HG03565 (cell line): ENCODE data around the gene CACNA2D2.

Source experiments
- ATAC-seq: cut with Tn5 transposase; IDR thresholded peaks from one replicate; pipeline ENCODE4 v1.9.1; 2021; ENCODE audit warnings: mild to moderate bottlenecking, moderate library complexity; ENCODE audit not compliant: unreplicated experiment

Gene CACNA2D2

GRCh38 chr3:50405249-50405648, 98.2 kb downstream of the CACNA2D2 start:
- no peak for ATAC-seq

GRCh38 chr3:50401978-50402595, 101.3 kb downstream of the CACNA2D2 start:
- ATAC-seq: no peak

DNA sequence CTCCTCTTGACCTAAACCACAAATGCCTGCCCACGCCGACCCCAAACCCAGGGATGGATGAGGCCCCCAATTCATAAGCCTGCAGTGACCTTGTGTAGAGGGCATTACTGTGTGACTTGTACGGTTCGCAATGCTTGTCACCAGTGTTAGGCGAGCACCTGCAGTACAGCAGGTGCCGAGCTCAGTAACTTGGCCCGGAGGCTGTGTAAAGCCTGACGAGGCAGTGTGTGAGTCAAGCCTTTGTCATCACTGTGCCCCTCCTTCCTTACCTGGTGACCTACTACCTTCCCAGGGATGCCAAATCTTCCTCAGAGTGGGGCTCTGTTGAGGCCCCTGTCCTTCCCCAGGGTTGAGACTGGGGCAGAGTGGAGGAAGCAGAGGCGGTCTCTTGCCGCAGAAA, 106.9 kb downstream of the CACNA2D2 start:
- ATAC-seq: no peak

GRCh38 chr3:50395070-50395860, 108.2 kb downstream of the CACNA2D2 start:
- ATAC-seq: no peak

DNA sequence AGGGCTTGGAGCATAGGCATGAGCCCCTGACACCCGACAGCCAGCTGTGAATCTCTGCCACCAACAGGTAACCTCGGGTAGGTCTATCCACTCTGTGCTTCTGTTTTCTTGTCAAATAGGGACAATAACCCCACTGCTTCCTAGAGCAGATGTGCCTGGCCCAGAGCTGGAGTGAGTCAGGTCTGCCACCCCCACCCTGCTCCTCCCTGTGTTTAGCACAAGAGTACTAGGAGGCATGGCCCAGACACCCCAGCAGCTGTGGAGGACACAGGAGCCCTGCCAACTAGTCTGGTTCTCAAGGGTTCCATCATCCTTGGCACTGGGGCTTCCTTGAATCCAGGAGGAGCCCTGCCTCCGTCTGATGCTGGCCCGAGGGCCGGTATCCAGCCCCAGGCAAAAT, 110.4 kb downstream of the CACNA2D2 start:
- no peak for ATAC-seq

DNA sequence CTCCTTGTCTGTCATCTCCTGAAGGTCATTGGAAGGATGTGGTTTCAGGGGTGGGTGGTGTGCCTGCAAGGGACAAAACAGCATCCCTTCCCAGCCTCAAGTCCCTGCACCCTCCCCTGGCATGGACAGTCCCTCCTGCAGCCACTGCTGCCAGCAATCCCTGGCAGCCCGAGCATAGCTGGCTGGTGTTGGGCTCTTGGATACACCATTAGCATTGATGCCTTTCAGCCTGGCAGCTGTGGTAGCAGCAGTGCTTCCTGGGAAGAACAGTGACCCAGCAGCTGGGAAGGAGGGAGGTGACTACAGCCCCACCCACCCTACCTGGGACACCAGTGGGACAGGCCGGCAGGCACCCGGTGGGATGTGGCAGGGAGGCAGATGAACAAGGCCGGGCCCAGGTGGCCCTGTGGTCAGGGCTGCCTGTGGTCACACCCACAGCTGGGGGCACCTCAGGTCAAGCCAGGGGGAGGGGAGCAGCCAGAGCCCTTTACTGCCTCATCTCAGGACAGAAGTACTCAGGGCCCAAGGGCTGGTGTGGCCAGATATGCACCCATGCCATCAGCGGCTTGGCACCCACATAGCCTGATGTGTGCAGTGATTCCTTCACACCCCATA, 111.2 kb downstream of the CACNA2D2 start:
- ATAC-seq: no peak

GRCh38 chr3:50390508-50391224, 112.8 kb downstream of the CACNA2D2 start:
- ATAC-seq: no peak

GRCh38 chr3:50389414-50389767, 114.0 kb downstream of the CACNA2D2 start:
- no peak for ATAC-seq

DNA sequence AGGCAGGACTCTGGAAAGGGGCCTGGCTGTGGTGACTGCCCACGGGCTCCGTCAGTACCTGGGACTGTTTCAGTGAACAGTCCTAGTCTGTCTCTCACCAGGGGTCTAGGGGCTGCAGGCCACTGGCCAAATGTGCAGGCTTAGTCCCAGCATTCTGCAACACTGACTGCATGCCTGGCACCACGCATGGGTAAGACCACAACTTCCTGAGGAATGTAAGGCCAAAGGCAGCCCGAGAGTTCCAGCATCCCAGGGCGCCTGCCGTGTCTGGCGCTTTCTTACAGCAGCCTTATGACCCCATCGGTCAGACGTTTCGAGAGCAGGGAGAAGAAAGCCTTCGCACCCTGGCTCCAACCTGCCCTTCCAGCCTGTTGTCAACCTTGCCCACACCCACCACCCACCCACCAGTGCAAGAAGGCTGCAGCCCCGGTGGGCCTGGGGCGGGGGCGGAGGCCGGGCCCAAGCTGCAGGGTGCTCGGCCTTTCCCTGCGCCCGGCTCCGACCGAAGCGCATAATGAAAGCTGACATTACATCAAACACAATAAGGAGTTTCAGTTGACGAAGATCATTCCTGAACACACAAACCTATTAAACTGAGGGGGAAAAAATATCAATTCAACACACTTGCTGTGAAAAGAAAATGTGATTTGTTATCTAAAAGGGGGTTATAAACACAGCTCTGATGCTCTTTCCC, 114.6 kb downstream of the CACNA2D2 start:
- ATAC-seq: no peak

DNA sequence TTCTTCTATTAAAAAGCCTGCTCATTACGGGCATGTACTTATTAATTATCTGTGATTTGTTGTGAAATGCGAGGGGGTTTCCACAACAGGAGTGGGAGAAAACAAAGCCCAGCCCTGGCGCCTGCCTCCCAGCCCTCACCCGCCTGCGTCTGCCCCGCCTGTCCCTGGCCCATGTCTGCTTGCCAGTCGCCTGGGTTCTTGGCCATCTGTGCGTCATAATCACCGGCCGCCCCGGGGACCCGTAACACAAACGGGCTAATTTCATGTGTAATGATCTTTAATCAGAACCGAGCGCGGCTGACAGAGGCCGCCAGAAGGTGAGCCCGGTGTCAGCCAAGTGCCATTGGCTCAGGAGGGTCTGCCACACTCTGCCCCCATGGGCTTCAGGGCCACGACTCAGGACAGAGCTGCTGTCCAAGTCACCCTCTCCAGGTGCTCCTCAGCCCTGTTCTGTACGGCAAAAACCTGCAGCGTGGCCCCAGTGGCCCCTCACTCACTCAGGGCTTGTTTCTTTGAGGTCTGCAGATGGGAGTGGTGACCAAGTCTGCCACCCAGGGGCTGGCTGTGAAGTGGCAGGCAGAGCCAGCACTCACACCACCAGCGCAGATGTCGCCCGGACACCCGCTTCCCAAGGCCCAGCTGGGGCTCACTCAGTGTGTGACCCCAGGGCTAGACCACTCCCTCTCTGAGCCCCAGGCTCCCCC, 115.3 kb downstream of the CACNA2D2 start:
- ATAC-seq: no peak

DNA sequence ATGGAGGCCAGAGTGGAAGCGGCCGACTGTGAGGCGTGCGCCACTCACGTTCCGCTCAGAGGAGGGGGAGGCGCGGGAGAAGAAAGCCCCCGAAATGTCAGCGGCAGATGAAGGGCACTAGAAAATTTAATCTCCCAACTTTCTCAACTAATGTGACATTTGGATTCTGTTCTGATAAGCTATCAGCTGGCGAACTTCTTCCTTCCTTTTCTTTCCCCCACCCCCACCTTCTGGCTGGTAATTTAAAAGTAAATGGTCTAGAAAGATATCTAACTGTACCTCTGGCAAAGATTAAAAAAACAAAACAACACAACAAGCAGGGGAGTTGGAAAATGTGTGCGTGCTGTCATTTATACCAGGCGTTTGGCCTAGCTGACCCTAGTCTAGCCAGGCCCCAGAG, 117.7 kb downstream of the CACNA2D2 start:
- ATAC-seq: no peak

DNA sequence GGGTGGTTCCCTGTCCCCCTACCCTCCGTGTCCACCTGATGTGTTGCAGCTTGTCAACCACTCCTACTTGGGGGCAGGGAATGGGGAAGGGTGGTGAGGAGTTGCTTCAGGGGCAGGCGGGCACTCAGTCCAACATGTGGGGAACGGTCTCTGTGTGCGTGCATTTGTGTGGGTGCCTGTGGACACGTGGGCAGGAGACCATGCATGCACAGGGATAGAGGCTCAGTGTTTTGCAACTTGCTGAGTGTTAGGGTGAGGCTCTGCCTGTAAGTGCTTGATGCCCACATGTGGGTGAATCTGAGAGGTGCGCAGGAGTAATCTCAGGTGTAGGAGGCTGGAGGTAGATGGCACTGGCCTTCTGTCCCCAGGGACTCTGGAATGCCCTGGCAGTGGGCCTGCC, 119.7 kb downstream of the CACNA2D2 start:
- ATAC-seq: no peak

DNA sequence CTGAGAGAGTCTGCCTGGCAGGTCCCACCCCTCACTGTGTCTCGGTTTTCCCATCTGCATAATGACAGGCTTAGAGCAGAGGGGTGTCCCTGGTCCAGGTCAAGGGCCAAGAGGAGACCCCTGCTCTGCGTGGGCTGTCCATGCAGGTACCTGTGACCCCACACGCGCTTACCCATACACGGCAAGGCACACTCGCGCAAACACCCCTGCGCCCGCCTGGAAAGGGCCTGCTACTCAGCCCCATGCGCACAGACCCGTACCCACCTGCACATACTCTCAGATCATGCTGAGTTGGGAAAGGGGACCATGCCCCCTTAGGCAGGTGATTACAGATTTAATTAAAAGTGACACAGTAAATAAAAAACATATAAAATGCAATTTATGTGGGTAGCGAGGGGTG, 120.7 kb downstream of the CACNA2D2 start:
- ATAC-seq: no peak

GRCh38 chr3:50381383-50381782, 122.1 kb downstream of the CACNA2D2 start:
- ATAC-seq: no peak

DNA sequence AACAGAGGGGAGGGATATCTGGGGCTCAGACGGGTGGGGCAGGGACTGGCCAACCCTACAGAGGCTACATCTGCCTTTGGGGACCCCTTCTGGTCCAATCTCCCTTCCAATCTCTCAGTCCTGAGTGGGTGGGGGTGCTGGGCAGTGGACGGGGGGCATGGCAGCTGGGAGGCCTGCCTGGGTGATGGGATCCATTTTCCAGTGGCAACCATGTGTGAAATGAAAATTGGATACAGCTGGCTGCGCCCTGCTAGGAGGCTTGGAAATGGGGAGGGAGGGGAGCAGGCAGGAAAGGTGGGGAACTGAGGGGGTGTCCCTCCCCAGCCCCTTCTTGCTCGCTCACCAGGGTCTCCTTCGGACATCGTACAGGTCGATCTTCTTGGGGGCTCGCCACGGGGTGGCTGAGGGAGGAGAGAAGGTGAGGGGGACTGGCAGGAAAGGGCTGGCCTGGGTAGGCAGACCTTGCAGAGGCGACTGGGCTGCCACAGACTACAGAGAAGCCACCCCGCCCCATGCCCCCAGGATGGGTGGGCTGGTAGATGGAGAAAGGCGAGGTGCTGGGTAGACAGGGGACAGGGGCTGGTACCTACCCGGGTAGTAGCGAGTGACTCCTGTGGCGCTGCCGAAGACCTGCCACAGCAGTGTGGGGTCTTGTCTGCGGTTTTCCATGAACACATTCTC, 122.9 kb downstream of the CACNA2D2 start:
- no peak for ATAC-seq

GRCh38 chr3:50378757-50379156, 124.7 kb downstream of the CACNA2D2 start:
- ATAC-seq: no peak

- ATAC-seq: no peak
Measured at GRCh38 chr3:50378024-50378423, 125.4 kb downstream of the CACNA2D2 start.

GRCh38 chr3:50375258-50375931, 128.0 kb downstream of the CACNA2D2 start:
- ATAC-seq: no peak
